ENCODE data around the gene TNPO3.
"Not testable (repeated sequence)": the region's sequence is repeated elsewhere in the genome, so short reads cannot be mapped to it uniquely, and the experiment has no call there.

TNPO3 gene

DNA sequence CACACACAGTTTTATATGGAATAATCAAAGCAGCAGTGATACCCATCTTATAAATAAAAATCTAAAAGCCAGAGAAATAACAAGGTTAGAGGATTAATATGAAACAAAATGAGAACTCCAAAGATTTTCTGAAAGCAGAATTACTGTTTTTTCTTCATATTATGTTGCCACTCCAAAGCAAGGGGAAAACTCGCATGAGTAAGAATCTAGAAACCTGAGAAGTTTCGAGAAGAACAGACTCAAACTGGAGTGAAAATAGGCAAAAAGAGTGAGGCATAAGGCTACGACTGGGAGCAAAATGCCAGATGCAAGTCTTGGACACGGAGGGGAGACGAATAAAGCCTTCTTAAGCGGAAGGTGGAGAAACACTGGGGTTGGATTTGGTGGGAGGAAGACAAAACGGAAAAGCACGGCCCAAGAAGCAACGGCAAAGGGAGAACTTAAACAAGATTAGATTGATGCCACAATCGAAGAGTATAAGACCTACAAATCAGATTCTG lies 923 bp downstream of the TNPO3 start:
- DNase-seq (ENCODE audit: extremely low read depth, low read depth), result no peak
- TF ChIP-seq, protein P1, sequence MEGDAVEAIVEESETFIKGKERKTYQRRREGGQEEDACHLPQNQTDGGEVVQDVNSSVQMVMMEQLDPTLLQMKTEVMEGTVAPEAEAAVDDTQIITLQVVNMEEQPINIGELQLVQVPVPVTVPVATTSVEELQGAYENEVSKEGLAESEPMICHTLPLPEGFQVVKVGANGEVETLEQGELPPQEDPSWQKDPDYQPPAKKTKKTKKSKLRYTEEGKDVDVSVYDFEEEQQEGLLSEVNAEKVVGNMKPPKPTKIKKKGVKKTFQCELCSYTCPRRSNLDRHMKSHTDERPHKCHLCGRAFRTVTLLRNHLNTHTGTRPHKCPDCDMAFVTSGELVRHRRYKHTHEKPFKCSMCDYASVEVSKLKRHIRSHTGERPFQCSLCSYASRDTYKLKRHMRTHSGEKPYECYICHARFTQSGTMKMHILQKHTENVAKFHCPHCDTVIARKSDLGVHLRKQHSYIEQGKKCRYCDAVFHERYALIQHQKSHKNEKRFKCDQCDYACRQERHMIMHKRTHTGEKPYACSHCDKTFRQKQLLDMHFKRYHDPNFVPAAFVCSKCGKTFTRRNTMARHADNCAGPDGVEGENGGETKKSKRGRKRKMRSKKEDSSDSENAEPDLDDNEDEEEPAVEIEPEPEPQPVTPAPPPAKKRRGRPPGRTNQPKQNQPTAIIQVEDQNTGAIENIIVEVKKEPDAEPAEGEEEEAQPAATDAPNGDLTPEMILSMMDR (IDR thresholded peaks at IDR 0.05; ENCODE audit: low read depth, low read length), result no peak

DNA sequence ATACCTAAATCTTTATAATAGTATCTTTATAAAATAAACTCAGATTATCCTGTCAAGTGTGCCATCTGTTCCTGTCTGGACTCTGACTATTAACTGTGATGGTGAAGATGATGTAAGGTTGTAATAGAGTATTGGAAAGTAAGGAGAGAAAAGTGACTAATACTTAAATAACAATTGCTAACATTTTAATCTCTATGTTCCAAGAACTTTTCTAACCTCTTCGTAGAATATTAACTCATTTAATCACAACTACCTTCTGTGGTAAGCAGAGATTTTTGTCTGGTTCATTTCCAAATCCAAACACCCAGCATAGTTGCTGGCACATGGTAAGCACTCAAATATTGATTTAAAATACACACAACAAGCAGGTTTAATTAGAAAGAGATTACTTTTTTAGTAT lies 2.5 kb downstream of the TNPO3 start:
- no peak for DNase-seq (ENCODE audit: extremely low read depth, low read depth)
- TF ChIP-seq, protein P1 (IDR thresholded peaks at IDR 0.05; ENCODE audit: low read depth, low read length), result no peak

DNA sequence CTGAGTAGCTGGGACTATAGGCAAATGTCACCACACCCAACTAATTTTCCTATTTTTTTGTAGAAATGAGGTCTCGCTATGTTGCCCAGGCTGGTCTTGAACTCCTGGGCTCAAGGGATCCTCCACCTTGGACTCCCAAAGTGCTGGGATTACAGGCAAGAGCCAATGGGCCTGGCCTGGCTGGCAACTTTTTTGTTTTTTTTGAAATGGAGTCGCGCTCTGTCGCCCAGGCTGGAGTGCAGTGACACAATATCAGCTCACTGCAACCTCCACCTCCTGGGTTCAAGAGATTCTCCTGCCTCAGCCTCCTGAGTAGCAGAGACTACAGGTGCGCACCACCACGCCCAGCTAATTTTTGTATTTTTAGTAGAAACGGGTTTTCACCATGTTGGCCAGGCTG lies 3.5 kb downstream of the TNPO3 start:
- not testable (repeated sequence) for DNase-seq (ENCODE audit: extremely low read depth, low read depth)

DNA sequence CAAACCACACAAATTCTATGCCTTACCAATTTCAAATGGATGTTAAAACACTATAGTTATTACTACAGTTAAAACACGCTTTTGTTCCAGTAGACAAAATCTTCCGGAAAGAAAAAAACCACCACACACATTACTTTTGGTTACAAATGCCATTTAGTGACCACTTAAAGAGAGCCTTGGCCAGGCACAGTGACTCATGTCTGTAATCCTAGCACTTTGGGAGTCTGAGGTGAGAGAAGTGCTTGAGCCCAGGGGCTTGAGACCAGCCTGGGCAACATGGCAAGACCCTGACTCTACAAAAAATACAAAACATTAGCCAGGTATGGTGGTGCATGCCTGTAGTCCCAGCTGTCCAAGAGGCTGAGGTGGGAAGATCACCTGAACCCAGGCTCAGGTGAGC lies 7.2 kb downstream of the TNPO3 start:
- TF ChIP-seq, protein P1 (IDR thresholded peaks at IDR 0.05; ENCODE audit: low read depth, low read length), result no peak
- DNase-seq (ENCODE audit: extremely low read depth, low read depth), result no peak

DNA sequence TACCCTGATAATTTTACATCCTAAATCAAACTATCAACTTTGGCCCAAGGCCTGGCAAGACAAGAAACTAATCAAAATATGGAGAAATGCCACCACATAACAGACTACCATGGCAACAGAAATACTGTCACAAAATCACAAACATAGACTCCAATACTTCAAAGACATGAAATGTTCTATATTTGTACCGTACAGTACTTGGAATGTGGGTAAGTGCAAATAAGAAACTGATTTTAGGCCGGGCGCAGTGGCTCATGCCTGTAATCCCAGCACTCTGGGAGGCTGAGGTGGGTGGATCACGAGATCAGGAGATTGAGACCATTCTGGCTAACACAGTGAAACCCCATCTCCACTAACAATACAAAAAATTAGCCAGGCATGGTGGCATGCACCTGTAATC lies 9.2 kb downstream of the TNPO3 start:
- no peak for DNase-seq (ENCODE audit: extremely low read depth, low read depth)
- TF ChIP-seq, protein P1 (IDR thresholded peaks at IDR 0.05; ENCODE audit: low read depth, low read length), result no peak

DNA sequence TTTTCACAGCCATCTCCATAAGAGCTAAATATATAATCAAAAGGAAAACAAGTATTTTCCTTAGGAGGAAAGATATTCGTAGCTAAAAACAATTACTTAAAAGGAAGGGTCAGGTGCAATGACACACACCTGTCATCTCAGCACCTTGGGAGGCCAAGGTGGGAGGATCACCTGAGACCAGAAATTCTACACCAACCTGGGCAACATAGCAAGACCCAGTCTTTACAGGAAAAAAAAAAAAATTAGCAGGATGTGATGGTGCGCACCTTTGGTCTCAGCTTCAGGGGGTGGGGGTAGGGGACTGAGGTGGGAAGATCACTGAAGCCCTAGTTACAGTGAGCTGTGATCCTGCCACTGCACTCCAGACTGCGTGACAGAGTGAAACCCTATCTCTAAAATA lies 11.9 kb downstream of the TNPO3 start:
- no peak for DNase-seq (ENCODE audit: extremely low read depth, low read depth)
- TF ChIP-seq, protein P1 (IDR thresholded peaks at IDR 0.05; ENCODE audit: low read depth, low read length), result no peak

DNA sequence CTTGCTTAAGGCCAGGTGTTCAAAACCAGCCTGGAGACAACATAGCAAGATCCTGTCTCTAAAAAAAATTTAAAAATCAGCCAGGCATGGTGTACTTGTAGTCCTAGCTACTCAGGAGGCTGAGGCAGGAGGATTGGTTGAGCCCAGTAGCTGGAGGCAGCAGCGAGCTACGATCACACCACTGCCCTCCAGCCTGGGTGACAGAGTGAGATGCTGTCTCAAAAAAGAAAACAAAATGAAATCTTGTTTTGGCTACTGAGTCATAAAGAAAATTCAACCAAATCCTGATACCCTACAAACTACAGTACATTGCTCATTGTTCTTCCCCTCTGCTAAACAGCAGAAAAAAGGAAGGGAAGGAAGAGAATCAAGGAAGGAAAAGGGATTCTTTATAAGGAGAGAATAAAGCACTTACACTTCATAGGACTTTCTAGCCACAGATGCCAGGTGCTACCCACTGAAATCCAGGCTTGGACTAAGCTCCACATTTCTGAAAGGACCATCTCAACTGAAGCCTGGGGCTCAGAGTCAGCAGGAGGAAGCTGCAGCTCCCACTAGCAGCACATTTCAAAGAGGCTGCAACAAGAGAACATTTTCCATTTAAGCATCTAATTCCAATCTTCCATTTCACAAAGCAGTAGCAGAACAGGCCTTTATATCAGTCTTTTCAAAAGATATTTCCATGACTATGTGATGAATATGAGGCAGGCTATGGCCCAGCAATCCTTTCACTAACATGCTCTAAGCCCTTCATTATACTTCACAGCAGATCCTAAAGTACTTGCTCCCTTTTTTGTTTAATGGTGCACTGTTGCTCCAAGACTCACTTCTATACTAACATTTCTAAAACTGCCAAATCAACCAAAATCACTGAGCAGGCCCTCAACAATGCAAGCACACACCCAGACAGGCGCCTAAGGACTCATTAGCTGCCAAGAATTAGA lies 13.5 kb downstream of the TNPO3 start:
- TF ChIP-seq, protein P1 (IDR thresholded peaks at IDR 0.05; ENCODE audit: low read depth, low read length), result no peak
- no peak for DNase-seq (ENCODE audit: extremely low read depth, low read depth)

DNA sequence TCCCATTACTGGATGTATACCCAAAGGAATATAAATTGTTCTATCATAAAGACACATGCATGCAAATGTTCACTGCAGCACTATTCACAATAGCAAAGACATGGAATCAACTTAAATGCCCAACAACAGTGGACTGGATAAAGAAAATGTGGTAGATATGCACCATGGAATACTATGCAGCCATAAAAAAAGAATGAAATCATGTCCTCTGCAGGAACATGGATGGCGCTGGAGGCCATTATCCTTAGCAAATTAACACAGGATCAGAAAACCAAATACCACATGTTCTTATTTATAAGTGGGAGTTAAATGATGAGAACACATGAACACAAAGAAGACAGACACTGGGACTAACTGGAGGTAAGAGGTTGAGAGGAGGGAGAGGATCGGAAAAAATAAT lies 16.4 kb downstream of the TNPO3 start:
- not testable (repeated sequence) for DNase-seq (ENCODE audit: extremely low read depth, low read depth)

Data from AG09319 (cell line).